HUES6 (cell line): Measurements from ENCODE around the gene DPP3.

Experiments
- H3K27ac ChIP-seq: 2 replicates; pipeline ENCODE4 v1.7.0; 2013; ENCODE audit warnings: low read depth, mild to moderate bottlenecking, low read length, inconsistent platforms
- H3K27me3 ChIP-seq: 2 replicates; pipeline ENCODE4 v1.6.1; 2013; ENCODE audit warnings: low read length; ENCODE audit not compliant: control insufficient read depth, insufficient read depth
- H3K36me3 ChIP-seq: 2 replicates; pipeline ENCODE4 v1.6.1; 2013; ENCODE audit warnings: low read length; ENCODE audit not compliant: control insufficient read depth, insufficient read depth
- H3K4me1 ChIP-seq: 2 replicates; pipeline ENCODE4 v1.6.1; 2013; ENCODE audit warnings: low read length; ENCODE audit not compliant: control insufficient read depth, insufficient read depth
- H3K4me3 ChIP-seq: 2 replicates; pipeline ENCODE4 v1.5.1; 2013; ENCODE audit warnings: low read depth, low read length
- H3K9ac ChIP-seq: one replicate; pipeline ENCODE4 v1.6.1; 2013; ENCODE audit warnings: mild to moderate bottlenecking, low read length
- H3K9me3 ChIP-seq: 2 replicates; pipeline ENCODE4 v1.6.1; 2013; ENCODE audit warnings: low read depth, low read length; ENCODE audit not compliant: control insufficient read depth, insufficient read depth

Gene DPP3

GRCh38 chr11:66473608-66474515 lies 6.4 kb upstream of the DPP3 start:
- no peaks in the 10 kb centered on the region for H3K27me3 ChIP-seq
- H3K36me3 ChIP-seq, result peaks cover 11% of the 10 kb centered on the region
- no peaks in the 10 kb centered on the region for H3K9me3 ChIP-seq
- no peak overlapping the region for H3K4me3 ChIP-seq
- no peak overlapping the region for H3K9ac ChIP-seq
- H3K27ac ChIP-seq, result no peak overlapping the region
- H3K4me1 ChIP-seq, result peaks cover 15% of the 10 kb centered on the region; the same call in 1 of the 2 replicates

GRCh38 chr11:66475349-66476172 lies 4.7 kb upstream of the DPP3 start:
- Histone ChIP-seq H3K4me1 (peaks cover 7% of the 10 kb centered on the region; the same call in 1 of the 2 replicates), H3K27ac (no peak overlapping the region), H3K36me3 (peaks cover 8% of the 10 kb centered on the region), H3K9me3 (no peaks in the 10 kb centered on the region), H3K4me3 (no peak overlapping the region), H3K27me3 (no peaks in the 10 kb centered on the region), H3K9ac (no peak overlapping the region)

GRCh38 chr11:66476173-66476840 lies 3.9 kb upstream of the DPP3 start:
- no peak overlapping the region for H3K4me3 ChIP-seq
- no peak overlapping the region for H3K27ac ChIP-seq
- H3K27me3 ChIP-seq, result no peaks in the 10 kb centered on the region
- peaks cover 11% of the 10 kb centered on the region; the same call in 1 of the 2 replicates for H3K4me1 ChIP-seq
- H3K9me3 ChIP-seq, result no peaks in the 10 kb centered on the region
- no peak overlapping the region for H3K9ac ChIP-seq
- peaks cover 8% of the 10 kb centered on the region for H3K36me3 ChIP-seq

- Histone ChIP-seq H3K4me3 (no peak overlapping the region), H3K9me3 (no peaks in the 10 kb centered on the region), H3K9ac (no peak overlapping the region), H3K4me1 (peaks cover 11% of the 10 kb centered on the region; the same call in 1 of the 2 replicates), H3K36me3 (peaks cover 8% of the 10 kb centered on the region), H3K27me3 (no peaks in the 10 kb centered on the region), H3K27ac (no peak overlapping the region)
These were observed 3.4 kb upstream of the DPP3 start for GRCh38 chr11:66476841-66477251.

- H3K27ac ChIP-seq, result no peak overlapping the region
- peaks cover 11% of the 10 kb centered on the region; the same call in 1 of the 2 replicates for H3K4me1 ChIP-seq
- peaks cover 10% of the 10 kb centered on the region for H3K36me3 ChIP-seq
- no peak overlapping the region for H3K4me3 ChIP-seq
- H3K27me3 ChIP-seq, result no peaks in the 10 kb centered on the region
- no peaks in the 10 kb centered on the region for H3K9me3 ChIP-seq
- H3K9ac ChIP-seq, result no peak overlapping the region
These were observed 2.7 kb upstream of the DPP3 start for GRCh38 chr11:66477263-66478201.

GRCh38 chr11:66478729-66479393 lies 1.4 kb upstream of the DPP3 start:
- Histone ChIP-seq H3K27ac (no peak overlapping the region), H3K27me3 (no peaks in the 10 kb centered on the region), H3K36me3 (peaks cover 16% of the 10 kb centered on the region), H3K4me3 (peak overlapping the region; percentile 68), H3K4me1 (peaks cover 11% of the 10 kb centered on the region; the same call in 1 of the 2 replicates), H3K9me3 (no peaks in the 10 kb centered on the region), H3K9ac (peak overlapping the region; percentile 78)

- Histone ChIP-seq H3K4me3 (peak overlapping the region; percentile 68), H3K36me3 (peaks cover 19% of the 10 kb centered on the region)
These were observed 679 bp upstream of the DPP3 start for GRCh38 chr11:66479394-66480116.

GRCh38 chr11:66484806-66485380 lies 4.7 kb downstream of the DPP3 start:
- no peak overlapping the region for H3K9ac ChIP-seq
- H3K27ac ChIP-seq, result no peak overlapping the region
- peaks cover 3% of the 10 kb centered on the region; the same call in 1 of the 2 replicates for H3K4me1 ChIP-seq
- no peaks in the 10 kb centered on the region for H3K27me3 ChIP-seq
- H3K36me3 ChIP-seq, result peaks cover 54% of the 10 kb centered on the region
- H3K4me3 ChIP-seq, result no peak overlapping the region
- no peaks in the 10 kb centered on the region for H3K9me3 ChIP-seq

More at GRCh38 chr11:66479394-66480116, 679 bp upstream of the DPP3 start:
- Histone ChIP-seq H3K9ac (peak overlapping the region; percentile 78), H3K4me1 (peaks cover 11% of the 10 kb centered on the region; the same call in 1 of the 2 replicates), H3K9me3 (no peaks in the 10 kb centered on the region), H3K27ac (peak overlapping the region; percentile 26), H3K27me3 (no peaks in the 10 kb centered on the region)

GRCh38 chr11:66488957-66489356 lies 8.7 kb downstream of the DPP3 start:
- Histone ChIP-seq H3K27me3 (no peaks in the 10 kb centered on the region), H3K4me3 (no peak overlapping the region), H3K9ac (no peak overlapping the region), H3K9me3 (no peaks in the 10 kb centered on the region), H3K27ac (no peak overlapping the region), H3K4me1 (0 out of 2 replicates have a peak, but pooled peaks cover 4% of the 10 kb centered on the region), H3K36me3 (peaks cover 67% of the 10 kb centered on the region)
